ENCODE measurements around the gene SNF8.

The SNF8 gene

DNA sequence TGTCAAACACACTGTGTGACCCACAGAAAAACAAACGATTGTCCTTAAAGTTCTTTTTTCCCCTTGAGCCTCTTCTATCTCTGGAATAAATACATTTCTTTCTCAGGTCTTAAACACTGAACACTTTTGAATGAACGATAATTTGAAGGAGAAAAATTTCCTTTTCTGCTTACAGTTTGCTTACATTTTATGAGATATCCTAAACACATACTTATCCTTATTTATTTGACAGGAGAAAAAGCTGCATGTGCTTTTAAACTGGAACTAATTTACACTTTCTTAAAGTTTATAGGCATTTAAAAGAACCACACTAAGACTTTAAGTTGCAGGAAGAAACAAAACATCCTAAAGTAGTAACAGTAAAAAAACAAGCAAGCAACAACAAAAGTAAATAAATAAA is 47.8 kb upstream of the SNF8 start:
- H3K4me2 ChIP-seq (ENCODE audit: low read depth, low read length, poor library complexity, severe bottlenecking) = no peak overlapping the region
- no peaks in the 10 kb centered on the region for H3K79me2 ChIP-seq (ENCODE audit: insufficient read depth, low read length)
- H3F3A ChIP-seq (ENCODE audit: low read depth) = no peaks in the 10 kb centered on the region
- no peak overlapping the region for H2AFZ ChIP-seq (ENCODE audit: low read length)
- H4K20me1 ChIP-seq (ENCODE audit: insufficient read depth, low read length, poor library complexity, severe bottlenecking) = no peaks in the 10 kb centered on the region
- H3K9me2 ChIP-seq (replicated peaks; ENCODE audit: low read depth, low read length) = no peaks in the 10 kb centered on the region
- no peaks in the 10 kb centered on the region for H3K4me1 ChIP-seq (ENCODE audit: insufficient read depth, low read length, poor library complexity, severe bottlenecking)
- no peaks in the 10 kb centered on the region for H3K36me3 ChIP-seq (ENCODE audit: insufficient read depth, low read length)
- H3K9me3 ChIP-seq (ENCODE audit: insufficient read depth, low read depth, low read length) = no peaks in the 10 kb centered on the region
- TF ChIP-seq, protein P1, sequence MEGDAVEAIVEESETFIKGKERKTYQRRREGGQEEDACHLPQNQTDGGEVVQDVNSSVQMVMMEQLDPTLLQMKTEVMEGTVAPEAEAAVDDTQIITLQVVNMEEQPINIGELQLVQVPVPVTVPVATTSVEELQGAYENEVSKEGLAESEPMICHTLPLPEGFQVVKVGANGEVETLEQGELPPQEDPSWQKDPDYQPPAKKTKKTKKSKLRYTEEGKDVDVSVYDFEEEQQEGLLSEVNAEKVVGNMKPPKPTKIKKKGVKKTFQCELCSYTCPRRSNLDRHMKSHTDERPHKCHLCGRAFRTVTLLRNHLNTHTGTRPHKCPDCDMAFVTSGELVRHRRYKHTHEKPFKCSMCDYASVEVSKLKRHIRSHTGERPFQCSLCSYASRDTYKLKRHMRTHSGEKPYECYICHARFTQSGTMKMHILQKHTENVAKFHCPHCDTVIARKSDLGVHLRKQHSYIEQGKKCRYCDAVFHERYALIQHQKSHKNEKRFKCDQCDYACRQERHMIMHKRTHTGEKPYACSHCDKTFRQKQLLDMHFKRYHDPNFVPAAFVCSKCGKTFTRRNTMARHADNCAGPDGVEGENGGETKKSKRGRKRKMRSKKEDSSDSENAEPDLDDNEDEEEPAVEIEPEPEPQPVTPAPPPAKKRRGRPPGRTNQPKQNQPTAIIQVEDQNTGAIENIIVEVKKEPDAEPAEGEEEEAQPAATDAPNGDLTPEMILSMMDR (conservative IDR thresholded peaks at IDR 0.05; ENCODE audit: low read length) = no peak
- TF ChIP-seq EZH2phosphoT487 (IDR thresholded peaks at IDR 0.05; ENCODE audit: borderline replicate concordance) = no peak
- H3K4me3 ChIP-seq (ENCODE audit: low read length, poor library complexity, severe bottlenecking) = no peak overlapping the region
- H3K9ac ChIP-seq (ENCODE audit: low read depth, low read length, poor library complexity, severe bottlenecking) = no peak overlapping the region
- peaks cover 28% of the 10 kb centered on the region for H3K27me3 ChIP-seq (ENCODE audit: insufficient read depth, low read length, poor library complexity, severe bottlenecking)

DNA sequence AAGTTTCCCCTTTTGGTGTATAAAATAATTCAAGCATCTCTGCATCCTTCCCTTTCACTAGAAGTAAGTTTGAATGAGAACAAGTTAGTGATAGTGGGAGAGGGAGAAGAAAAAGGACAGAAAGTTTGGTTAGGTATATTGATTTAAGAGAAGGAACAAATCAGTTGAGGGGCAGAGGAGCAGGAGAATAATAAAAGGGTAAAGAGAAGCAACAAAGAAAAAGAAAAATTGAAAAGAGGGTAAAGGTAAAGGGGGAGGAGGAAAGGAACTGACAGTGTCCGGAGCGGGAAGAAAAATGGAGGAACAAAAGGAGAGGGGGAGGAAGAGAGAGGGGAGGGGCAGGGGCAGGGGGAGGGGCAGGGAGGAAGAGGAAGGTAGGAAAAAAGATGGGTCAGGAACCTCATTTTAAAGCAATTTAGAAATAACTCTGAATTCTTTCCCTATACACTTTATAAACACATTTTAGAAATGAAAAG is 46.3 kb upstream of the SNF8 start:
- no peak overlapping the region for H2AFZ ChIP-seq (ENCODE audit: low read length)
- no peak for TF ChIP-seq EZH2phosphoT487 (IDR thresholded peaks at IDR 0.05; ENCODE audit: borderline replicate concordance)
- TF ChIP-seq, protein P1 (conservative IDR thresholded peaks at IDR 0.05; ENCODE audit: low read length) = no peak
- H3K9me2 ChIP-seq (replicated peaks; ENCODE audit: low read depth, low read length) = no peaks in the 10 kb centered on the region
- no peaks in the 10 kb centered on the region for H3K9me3 ChIP-seq (ENCODE audit: insufficient read depth, low read depth, low read length)
- H3K4me3 ChIP-seq (ENCODE audit: low read length, poor library complexity, severe bottlenecking) = no peak overlapping the region
- H3K4me2 ChIP-seq (ENCODE audit: low read depth, low read length, poor library complexity, severe bottlenecking) = no peak overlapping the region
- H3K4me1 ChIP-seq (ENCODE audit: insufficient read depth, low read length, poor library complexity, severe bottlenecking) = no peaks in the 10 kb centered on the region
- peaks cover 28% of the 10 kb centered on the region for H3K27me3 ChIP-seq (ENCODE audit: insufficient read depth, low read length, poor library complexity, severe bottlenecking)
- no peaks in the 10 kb centered on the region for H3K36me3 ChIP-seq (ENCODE audit: insufficient read depth, low read length)
- no peaks in the 10 kb centered on the region for H3K79me2 ChIP-seq (ENCODE audit: insufficient read depth, low read length)
- no peaks in the 10 kb centered on the region for H4K20me1 ChIP-seq (ENCODE audit: insufficient read depth, low read length, poor library complexity, severe bottlenecking)
- H3F3A ChIP-seq (ENCODE audit: low read depth) = no peaks in the 10 kb centered on the region
- no peak overlapping the region for H3K9ac ChIP-seq (ENCODE audit: low read depth, low read length, poor library complexity, severe bottlenecking)

DNA sequence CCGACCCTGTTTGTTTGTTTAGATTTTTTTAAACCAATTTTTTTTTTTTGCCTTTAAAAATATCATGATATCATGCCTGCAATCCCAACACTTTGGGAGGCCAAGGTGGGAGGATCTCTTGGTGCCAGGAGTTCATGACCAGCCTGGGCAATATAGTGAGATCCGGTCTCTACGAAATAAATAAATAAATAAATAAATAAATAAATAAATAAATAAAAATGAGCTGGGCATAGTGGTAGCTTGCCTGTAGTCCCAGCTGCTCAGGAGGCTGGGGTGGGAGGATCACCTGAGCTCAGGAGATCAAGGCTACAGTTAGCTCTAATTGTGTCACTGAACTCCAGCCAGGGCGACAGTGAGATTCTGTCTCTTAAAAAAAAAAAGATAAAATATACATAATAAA is 44.5 kb upstream of the SNF8 start:
- no peaks in the 10 kb centered on the region for H3K9me3 ChIP-seq (ENCODE audit: insufficient read depth, low read depth, low read length)
- H3K27me3 ChIP-seq (ENCODE audit: insufficient read depth, low read length, poor library complexity, severe bottlenecking) = peaks cover 28% of the 10 kb centered on the region
- H3K9ac ChIP-seq (ENCODE audit: low read depth, low read length, poor library complexity, severe bottlenecking) = no peak overlapping the region
- H2AFZ ChIP-seq (ENCODE audit: low read length) = no peak overlapping the region
- no peak for TF ChIP-seq EZH2phosphoT487 (IDR thresholded peaks at IDR 0.05; ENCODE audit: borderline replicate concordance)
- TF ChIP-seq, protein P1 (conservative IDR thresholded peaks at IDR 0.05; ENCODE audit: low read length) = no peak
- H3K4me1 ChIP-seq (ENCODE audit: insufficient read depth, low read length, poor library complexity, severe bottlenecking) = no peaks in the 10 kb centered on the region
- no peaks in the 10 kb centered on the region for H4K20me1 ChIP-seq (ENCODE audit: insufficient read depth, low read length, poor library complexity, severe bottlenecking)
- no peak overlapping the region for H3K4me2 ChIP-seq (ENCODE audit: low read depth, low read length, poor library complexity, severe bottlenecking)
- H3K36me3 ChIP-seq (ENCODE audit: insufficient read depth, low read length) = no peaks in the 10 kb centered on the region
- no peaks in the 10 kb centered on the region for H3F3A ChIP-seq (ENCODE audit: low read depth)
- no peaks in the 10 kb centered on the region for H3K9me2 ChIP-seq (replicated peaks; ENCODE audit: low read depth, low read length)
- H3K4me3 ChIP-seq (ENCODE audit: low read length, poor library complexity, severe bottlenecking) = no peak overlapping the region
- no peaks in the 10 kb centered on the region for H3K79me2 ChIP-seq (ENCODE audit: insufficient read depth, low read length)

All from Loucy (cell line).